Muscle layer of colon (tissue), 2 donors: Measurements from ENCODE around the gene TNNI2.

ENCODE experiments used
- H3K27ac ChIP-seq: one replicate; pipeline ENCODE4 v1.7.0; 2013; ENCODE audit warnings: low read depth, mild to moderate bottlenecking, low read length, moderate library complexity
- H3K27me3 ChIP-seq, 2 donors: one replicate each; pipeline ENCODE4 v1.7.0; 2013; ENCODE audit warnings: low read length in 2 of 2, mild to moderate bottlenecking in 2 of 2; ENCODE audit not compliant: insufficient read depth in 2 of 2, control insufficient read depth in 1 of 2
- H3K36me3 ChIP-seq: one replicate; pipeline ENCODE4 v1.7.0; 2013; ENCODE audit warnings: mild to moderate bottlenecking, low read length; ENCODE audit not compliant: insufficient read depth
- H3K4me1 ChIP-seq: one replicate; pipeline ENCODE4 v1.7.0; 2013; ENCODE audit warnings: mild to moderate bottlenecking, low read length; ENCODE audit not compliant: insufficient read depth
- H3K4me3 ChIP-seq, 2 donors: one replicate each; pipeline ENCODE4 v1.7.0; 2013; ENCODE audit warnings: low read length in 2 of 2, low read depth in 1 of 2, mild to moderate bottlenecking in 1 of 2, moderate library complexity in 1 of 2
- H3K9ac ChIP-seq: one replicate; pipeline ENCODE4 v1.7.0; 2013; ENCODE audit warnings: low read length
- H3K9me3 ChIP-seq: one replicate; pipeline ENCODE4 v1.7.0; 2013; ENCODE audit warnings: mild to moderate bottlenecking, low read length
- donor health status: abdominal sarcoma.
- donor health status: Adenocarcinoma of cecum.

Gene TNNI2

GRCh38 chr11:1838077-1838425, 730 bp upstream of the TNNI2 start:
- H3K9me3 ChIP-seq, result no peaks in the 10 kb centered on the region
- peaks cover 0 to 1% of the 10 kb centered on the region in 2 donors for H3K27me3 ChIP-seq
- H3K4me1 ChIP-seq, result no peaks in the 10 kb centered on the region
- no peak overlapping the region for H3K9ac ChIP-seq
- H3K4me3 ChIP-seq, result no peak overlapping the region
- H3K36me3 ChIP-seq, result no peaks in the 10 kb centered on the region
- H3K27ac ChIP-seq, result no peak overlapping the region

- peaks cover under 1% of the 10 kb centered on the region for H3K4me1 ChIP-seq
- H3K27ac ChIP-seq, result no peak overlapping the region
- H3K9me3 ChIP-seq, result no peaks in the 10 kb centered on the region
- H3K9ac ChIP-seq, result no peak overlapping the region
- no peaks in the 10 kb centered on the region for H3K36me3 ChIP-seq
- H3K4me3 ChIP-seq, result no peak overlapping the region
- no peaks in the 10 kb centered on the region for H3K27me3 ChIP-seq
Measured at GRCh38 chr11:1839204-1839923, 583 bp downstream of the TNNI2 start.

- Histone ChIP-seq H3K27me3 (no peaks in the 10 kb centered on the region), H3K36me3 (no peaks in the 10 kb centered on the region), H3K9me3 (no peaks in the 10 kb centered on the region), H3K4me3 (no peak overlapping the region), H3K9ac (no peak overlapping the region), H3K4me1 (peaks cover 8% of the 10 kb centered on the region), H3K27ac (no peak overlapping the region)
Measured at GRCh38 chr11:1839924-1840779, 1.4 kb downstream of the TNNI2 start.

GRCh38 chr11:1840780-1841480, 2.1 kb downstream of the TNNI2 start:
- no peaks in the 10 kb centered on the region for H3K9me3 ChIP-seq
- peaks cover 11% of the 10 kb centered on the region for H3K4me1 ChIP-seq
- no peak overlapping the region for H3K9ac ChIP-seq
- no peak overlapping the region for H3K4me3 ChIP-seq
- no peak overlapping the region for H3K27ac ChIP-seq
- no peaks in the 10 kb centered on the region for H3K36me3 ChIP-seq
- H3K27me3 ChIP-seq, result no peaks in the 10 kb centered on the region

GRCh38 chr11:1841511-1842148, 2.8 kb downstream of the TNNI2 start:
- H3K27me3 ChIP-seq, result no peaks in the 10 kb centered on the region
- no peak overlapping the region for H3K9ac ChIP-seq
- H3K4me1 ChIP-seq, result peaks cover 11% of the 10 kb centered on the region
- H3K27ac ChIP-seq, result no peak overlapping the region
- H3K36me3 ChIP-seq, result no peaks in the 10 kb centered on the region
- H3K9me3 ChIP-seq, result no peaks in the 10 kb centered on the region
- no peak overlapping the region for H3K4me3 ChIP-seq

- Histone ChIP-seq H3K4me3 (no peak overlapping the region), H3K27ac (no peak overlapping the region), H3K9ac (no peak overlapping the region), H3K4me1 (peaks cover 11% of the 10 kb centered on the region), H3K9me3 (no peaks in the 10 kb centered on the region), H3K36me3 (no peaks in the 10 kb centered on the region), H3K27me3 (no peaks in the 10 kb centered on the region)
Measured at GRCh38 chr11:1842149-1843097, 3.6 kb downstream of the TNNI2 start.

- Histone ChIP-seq H3K27me3 (no peaks in the 10 kb centered on the region), H3K9me3 (no peaks in the 10 kb centered on the region), H3K4me1 (peaks cover 11% of the 10 kb centered on the region), H3K36me3 (no peaks in the 10 kb centered on the region), H3K27ac (no peak overlapping the region), H3K9ac (no peak overlapping the region), H3K4me3 (no peak overlapping the region)
Measured at GRCh38 chr11:1843098-1843473, 4.3 kb downstream of the TNNI2 start.

- no peak overlapping the region for H3K27ac ChIP-seq
- H3K27me3 ChIP-seq, result no peaks in the 10 kb centered on the region
- no peaks in the 10 kb centered on the region for H3K36me3 ChIP-seq
- no peaks in the 10 kb centered on the region for H3K9me3 ChIP-seq
- H3K4me1 ChIP-seq, result peaks cover 11% of the 10 kb centered on the region
- no peak overlapping the region for H3K4me3 ChIP-seq
- H3K9ac ChIP-seq, result no peak overlapping the region
Measured at GRCh38 chr11:1843796-1844195, 5.0 kb downstream of the TNNI2 start.

- H3K4me3 ChIP-seq, result no peak overlapping the region
- no peaks in the 10 kb centered on the region for H3K36me3 ChIP-seq
- H3K9me3 ChIP-seq, result no peaks in the 10 kb centered on the region
- no peaks in the 10 kb centered on the region for H3K27me3 ChIP-seq
- H3K27ac ChIP-seq, result no peak overlapping the region
- H3K4me1 ChIP-seq, result peaks cover 11% of the 10 kb centered on the region
- no peak overlapping the region for H3K9ac ChIP-seq
Measured at GRCh38 chr11:1844221-1845094, 5.7 kb downstream of the TNNI2 start.

- Histone ChIP-seq H3K9ac (no peak overlapping the region), H3K4me1 (peaks cover 11% of the 10 kb centered on the region), H3K27ac (no peak overlapping the region)
Measured at GRCh38 chr11:1845095-1845429, 6.3 kb downstream of the TNNI2 start.

More at GRCh38 chr11:1845095-1845429, 6.3 kb downstream of the TNNI2 start:
- Histone ChIP-seq H3K36me3 (no peaks in the 10 kb centered on the region), H3K27me3 (no peaks in the 10 kb centered on the region), H3K4me3 (no peak overlapping the region), H3K9me3 (no peaks in the 10 kb centered on the region)
